RPMI7951 (cell line): ENCODE results near the gene CACNA1G. TPM values are rescaled to one million over a fixed set of nuclear protein-coding genes. Genes with fewer than 3 reads are reported as not detected.

ENCODE experiments used
- DNase-seq: peaks from one replicate; pipeline ENCODE4 v3.0.0-alpha.2; 2012; ENCODE audit warnings: low read depth
- total RNA-seq: library from RNA; depleted of rRNA; stranded (reverse); fragments of >200 nt; shearing (Covaris generic); gene quantifications from 2 replicates; pipeline ENCODE4 v1.2.3, GENCODE V29; 2014

Gene CACNA1G
- total RNA-seq, 1 experiment from 2014 or later: 0.12 TPM

DNA sequence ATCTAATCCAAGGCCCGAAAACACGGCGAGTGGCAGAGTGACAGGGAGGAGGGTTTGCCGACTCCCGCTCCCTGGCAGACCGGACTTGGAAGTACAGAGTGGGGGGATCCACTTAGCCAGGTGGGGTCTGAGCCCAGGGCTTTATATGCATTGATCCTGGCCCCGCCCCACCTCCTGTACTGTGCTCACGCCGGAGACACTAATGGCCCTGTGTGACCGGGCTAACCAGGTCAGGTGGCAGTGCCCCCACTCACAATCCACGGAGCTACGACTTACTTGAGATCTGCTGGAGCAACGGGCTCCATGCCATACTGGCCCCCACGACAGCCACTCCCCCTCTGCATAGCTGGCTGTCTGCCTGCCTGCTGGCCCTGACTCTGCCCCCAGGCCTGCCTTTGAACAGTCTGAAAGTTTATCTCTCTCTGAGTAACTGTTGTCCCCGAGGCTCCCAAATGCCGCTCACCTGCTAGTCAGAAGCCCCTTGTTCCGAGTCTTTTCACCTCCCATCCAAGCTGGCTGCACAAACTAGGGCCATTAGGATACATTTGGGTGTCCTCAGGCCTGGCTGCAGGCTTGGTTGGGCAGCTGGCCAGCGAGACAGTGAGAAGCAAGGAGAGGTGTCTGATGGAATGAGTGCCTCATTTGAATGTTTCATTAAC is 28.0 kb downstream of the CACNA1G start:
- DNase-seq: no peak

DNA sequence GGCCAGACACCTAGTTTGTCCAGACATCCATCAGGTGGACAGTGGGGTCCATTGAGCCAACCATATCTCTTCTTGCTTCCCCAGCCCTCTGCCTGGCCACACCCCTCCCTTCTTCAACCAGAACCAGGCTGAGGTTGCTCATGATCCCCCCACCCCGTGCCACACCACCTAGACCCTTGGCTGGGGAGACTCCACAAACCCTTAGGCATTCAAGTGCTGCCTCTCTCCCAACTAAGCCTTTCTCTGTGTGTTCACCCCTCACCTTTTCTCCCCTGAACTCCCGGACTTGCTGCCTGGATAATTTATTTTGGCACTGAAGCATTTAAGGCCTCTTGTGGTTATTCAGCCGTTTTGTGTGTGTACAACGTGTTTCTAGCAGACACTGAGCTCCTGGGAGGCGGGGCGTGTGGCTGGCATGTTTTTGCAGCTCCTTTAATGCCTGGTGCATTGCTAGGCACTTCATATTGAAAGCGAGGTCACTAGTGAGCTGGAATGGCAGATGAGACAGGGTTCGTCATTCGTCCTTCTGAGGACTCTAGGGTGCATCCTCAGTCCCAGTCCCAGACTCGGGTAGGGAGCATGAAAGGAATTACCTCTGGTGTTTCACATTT is 28.7 kb downstream of the CACNA1G start:
- no peak for DNase-seq

GRCh38 chr17:50590946-50591737 is 30.6 kb downstream of the CACNA1G start:
- DNase-seq: no peak

GRCh38 chr17:50593321-50593720 is 32.8 kb downstream of the CACNA1G start:
- DNase-seq: peak; percentile 43

GRCh38 chr17:50594128-50594823 is 33.8 kb downstream of the CACNA1G start:
- DNase-seq: no peak

DNA sequence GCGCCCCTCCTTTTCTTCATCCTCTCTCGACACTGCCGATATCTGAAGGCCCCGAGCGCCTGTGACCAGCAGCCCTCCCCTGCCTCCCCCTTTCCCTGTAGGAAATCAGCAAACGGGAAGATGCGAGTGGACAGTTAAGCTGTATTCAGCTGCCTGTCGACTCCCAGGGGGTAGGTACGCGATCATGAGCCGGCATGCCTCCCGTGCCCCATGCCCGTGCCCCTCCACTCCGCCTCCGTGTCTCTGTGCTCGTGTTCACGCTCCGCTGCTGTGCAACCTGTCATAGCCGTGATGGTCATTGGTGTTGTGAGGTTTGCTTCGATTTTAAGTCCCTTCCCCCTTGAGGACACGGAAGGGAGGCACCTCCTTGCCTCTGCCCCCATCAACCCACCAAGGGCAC is 34.4 kb downstream of the CACNA1G start:
- no peak for DNase-seq

- DNase-seq: no peak
Measured at GRCh38 chr17:50596191-50597037, 35.9 kb downstream of the CACNA1G start.

- no peak for DNase-seq
Measured at GRCh38 chr17:50598487-50598886, 38.0 kb downstream of the CACNA1G start.

DNA sequence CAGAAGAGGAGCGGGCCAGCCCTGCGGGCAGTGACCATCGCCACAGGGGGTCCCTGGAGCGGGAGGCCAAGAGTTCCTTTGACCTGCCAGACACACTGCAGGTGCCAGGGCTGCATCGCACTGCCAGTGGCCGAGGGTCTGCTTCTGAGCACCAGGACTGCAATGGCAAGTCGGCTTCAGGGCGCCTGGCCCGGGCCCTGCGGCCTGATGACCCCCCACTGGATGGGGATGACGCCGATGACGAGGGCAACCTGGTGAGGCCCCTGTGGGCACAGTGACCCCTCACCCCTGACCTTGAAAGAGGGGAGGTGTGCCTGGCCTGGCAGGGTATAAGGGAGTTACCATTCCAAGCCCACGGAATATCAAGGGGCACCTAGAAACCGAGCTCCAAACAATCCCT is 39.1 kb downstream of the CACNA1G start:
- DNase-seq: no peak

DNA sequence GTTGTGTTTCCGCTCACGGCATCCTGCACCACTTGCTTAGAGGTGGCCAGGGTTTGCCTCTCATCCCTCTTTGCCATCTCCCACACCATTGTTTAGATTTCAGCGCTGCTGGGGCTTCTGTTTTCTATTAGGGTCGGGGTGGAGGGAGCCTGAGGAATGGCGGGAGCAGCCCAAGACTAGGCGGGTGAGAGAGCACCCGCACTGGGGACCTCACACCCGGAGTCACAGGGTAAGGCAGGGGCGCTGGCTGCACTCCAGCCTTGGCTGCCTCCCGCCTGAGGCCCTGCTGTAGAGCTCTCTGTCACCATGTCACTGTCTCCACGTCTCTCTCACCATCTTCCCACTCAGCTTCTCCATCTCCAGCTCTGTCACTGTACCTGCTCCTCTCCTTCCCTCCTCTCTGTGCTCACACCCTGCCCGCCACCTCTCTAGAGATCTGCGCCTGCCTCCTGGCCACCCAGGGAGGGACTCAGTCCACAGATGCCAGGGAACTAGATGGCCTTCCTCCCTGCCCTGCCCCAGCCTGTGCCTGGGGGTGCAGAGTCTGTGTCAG is 41.4 kb downstream of the CACNA1G start:
- no peak for DNase-seq

GRCh38 chr17:50602836-50603235 is 42.3 kb downstream of the CACNA1G start:
- DNase-seq: no peak

- no peak for DNase-seq
Measured at GRCh38 chr17:50603340-50603739, 42.8 kb downstream of the CACNA1G start.

- DNase-seq: peak; percentile 58
Measured at GRCh38 chr17:50604513-50604912, 44.0 kb downstream of the CACNA1G start.

DNA sequence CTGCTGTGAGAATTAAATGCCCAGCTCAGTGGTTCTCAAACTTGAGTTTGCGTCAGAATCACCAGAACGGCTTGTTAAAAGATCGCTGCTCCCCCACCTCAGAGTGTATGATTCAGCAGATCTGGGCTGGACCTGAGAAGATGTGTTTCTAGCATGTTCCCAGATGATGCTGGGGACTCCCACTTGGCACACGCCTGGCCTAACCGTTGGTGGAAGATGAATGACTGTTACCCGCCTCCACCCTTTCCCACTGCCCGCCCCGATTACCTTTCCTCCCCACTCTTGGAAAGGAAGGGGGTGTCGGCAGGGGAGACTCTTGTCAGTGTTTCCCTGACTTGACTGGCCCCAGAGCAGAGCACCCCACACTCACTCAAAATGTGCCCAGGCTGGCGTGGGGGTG is 44.9 kb downstream of the CACNA1G start:
- no peak for DNase-seq

DNA sequence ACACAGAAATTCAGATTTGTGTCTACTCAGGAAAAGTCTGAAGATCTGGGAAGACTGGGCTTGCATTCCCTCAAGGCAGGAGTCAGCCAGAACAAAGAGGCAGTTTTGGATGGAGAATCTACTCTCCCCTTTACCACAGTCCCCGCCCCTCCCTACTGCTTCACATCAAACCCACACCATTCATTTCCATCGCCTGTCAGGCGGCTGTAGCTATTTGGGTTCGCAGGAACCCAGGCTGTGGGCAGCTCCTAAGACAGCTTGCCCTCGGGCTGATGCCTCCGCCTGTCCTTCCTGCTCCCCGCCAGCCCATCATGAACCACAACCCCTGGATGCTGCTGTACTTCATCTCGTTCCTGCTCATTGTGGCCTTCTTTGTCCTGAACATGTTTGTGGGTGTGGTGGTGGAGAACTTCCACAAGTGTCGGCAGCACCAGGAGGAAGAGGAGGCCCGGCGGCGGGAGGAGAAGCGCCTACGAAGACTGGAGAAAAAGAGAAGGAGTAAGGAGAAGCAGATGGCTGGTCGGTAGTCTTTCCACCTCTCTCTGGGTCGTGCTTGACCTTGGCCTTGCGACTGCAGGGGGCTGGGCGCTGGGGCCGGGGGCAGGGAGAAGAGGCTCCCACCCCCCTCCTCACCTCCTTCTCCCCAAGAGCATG is 47.1 kb downstream of the CACNA1G start:
- DNase-seq: peak; percentile 75

DNA sequence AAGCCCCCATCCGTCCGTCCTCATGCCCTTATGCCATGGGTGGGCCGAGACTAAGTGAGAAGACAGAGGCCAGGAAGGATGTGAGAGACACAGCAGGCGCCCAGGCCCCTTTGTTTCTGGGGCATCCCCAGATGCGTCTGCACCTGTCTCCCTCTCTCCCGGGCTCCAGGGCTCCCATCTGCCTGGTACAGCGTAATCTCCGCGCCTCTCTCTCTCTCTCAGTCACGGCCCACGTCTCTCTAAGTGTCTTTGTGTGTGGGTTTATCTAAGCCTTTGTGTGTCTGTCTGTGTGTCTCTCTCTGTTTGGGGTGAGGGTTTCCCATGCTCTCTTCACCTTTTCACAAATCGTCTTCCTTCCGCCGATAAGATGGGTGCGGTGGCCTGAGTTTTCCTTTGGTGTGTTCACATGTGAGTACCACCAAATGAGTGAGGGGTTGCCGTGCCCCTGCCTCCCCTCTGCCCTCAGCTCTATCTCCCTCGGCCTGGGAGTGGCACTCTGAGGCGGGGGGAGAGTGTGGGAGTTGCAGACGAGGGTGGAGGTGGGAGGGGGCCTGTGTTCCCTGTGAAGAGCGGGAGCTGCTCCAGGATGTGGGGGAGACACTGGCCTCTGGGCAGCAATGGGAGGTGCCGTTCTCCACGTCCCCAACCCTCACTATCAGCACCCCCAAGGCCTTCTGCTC is 48.3 kb downstream of the CACNA1G start:
- no peak for DNase-seq

GRCh38 chr17:50609380-50610074 is 49.0 kb downstream of the CACNA1G start:
- no peak for DNase-seq

DNA sequence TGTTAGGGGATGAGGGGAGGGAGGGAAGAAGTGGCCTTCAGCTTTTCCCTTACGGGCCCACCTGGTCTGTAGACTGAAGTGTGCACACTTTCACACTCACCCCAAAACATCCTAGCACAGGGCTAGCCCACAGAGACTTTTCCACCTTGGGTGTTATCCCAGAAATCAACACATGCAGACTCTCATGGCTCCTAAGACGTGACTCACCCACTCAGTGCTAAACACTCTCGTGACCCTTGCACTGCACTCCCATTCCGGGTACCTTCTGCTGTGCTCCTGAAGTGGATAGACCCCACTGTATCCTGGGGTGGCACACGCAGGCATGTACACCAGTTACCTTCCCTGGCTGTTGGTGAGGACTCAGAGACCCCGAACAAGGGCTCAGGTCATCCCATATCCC is 51.1 kb downstream of the CACNA1G start:
- DNase-seq: no peak

DNA sequence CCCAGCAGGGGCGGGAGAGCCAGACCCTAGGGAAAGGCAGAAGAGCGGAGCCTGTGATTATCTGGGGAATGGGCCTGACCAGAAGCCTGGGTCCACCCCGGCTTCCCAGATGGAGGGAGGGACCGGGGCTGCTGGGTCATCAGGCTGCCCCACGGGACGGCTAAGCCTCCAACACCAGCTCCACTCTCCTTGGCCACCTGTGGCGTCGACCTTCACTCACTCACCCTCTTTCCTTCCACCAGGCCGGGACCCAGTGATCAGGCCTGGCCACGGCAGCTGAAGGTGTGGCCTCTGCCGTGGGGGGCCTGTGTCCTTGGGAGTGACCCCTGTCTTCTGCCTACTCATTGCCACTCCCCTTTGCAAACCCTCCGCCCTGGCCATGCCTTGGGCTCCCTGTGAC is 51.8 kb downstream of the CACNA1G start:
- DNase-seq: no peak
